ENCODE measurements around the gene MAD1L1. TPM values are rescaled to one million over a fixed set of nuclear protein-coding genes. Genes with fewer than 3 reads are reported as not detected.

Gene MAD1L1
- total and polyA plus RNA-seq, 2 of the 8 experiments (the other 6 are each of a cell fraction or from before 2014, with no cell fraction given), result 40.4 to 44.6 TPM

DNA sequence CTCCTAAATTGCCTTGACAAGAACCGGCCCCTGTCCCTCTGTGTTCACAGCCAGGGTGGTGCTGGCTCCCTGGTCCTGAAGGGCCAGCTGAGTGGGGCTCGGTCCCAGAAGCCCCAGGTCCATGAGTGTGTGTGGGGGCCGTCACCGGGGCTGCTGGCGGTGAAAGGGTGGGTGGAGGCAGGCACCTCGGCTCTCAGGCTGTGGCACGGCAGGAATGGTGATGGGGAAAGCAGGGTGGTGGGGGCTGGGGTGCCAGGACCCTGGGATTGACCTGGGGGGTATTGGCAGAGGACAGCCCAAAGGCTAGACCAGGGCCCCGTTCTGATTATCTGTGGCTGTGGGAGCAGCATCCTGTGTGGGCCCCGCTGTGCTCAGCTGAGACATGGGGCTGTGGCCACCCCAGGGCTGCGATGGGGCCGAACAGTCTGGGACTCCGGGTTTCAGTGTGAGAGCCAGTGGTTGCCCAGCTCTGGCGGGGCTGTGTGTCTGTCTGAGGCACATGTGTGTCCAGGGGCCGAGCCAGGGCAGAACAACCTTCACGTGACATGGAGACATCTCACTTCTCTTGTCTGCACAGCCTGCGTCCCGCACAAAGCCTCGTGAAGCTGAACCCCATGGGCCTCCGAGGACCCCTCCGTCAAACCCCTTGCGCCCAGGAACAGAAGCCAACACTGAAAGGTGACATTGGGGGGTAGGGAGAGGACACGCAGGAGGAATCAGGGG is 418.5 kb downstream of the MAD1L1 start:
- Histone ChIP-seq H2BK20ac (ENCODE audit: low read length) (no peak overlapping the region), H3K9ac (replicated peaks in 1 of 4; ENCODE audit: extremely low read depth in 1 of 4, low read depth in 3 of 4, low read length in 3 of 4) (no peak overlapping the region), H3K27ac (ENCODE audit: low read depth, low read length) (no peak overlapping the region), H3K14ac (ENCODE audit: insufficient read length) (no peak overlapping the region), H3K23ac (ENCODE audit: insufficient read length) (no peak overlapping the region), H4K5ac (ENCODE audit: insufficient read length, low read depth, low read length) (no peak overlapping the region), H2BK15ac (ENCODE audit: low read length) (no peak overlapping the region), H3K56ac (replicated peaks; ENCODE audit: insufficient read length, low read depth, low read length) (no peak overlapping the region), H3K18ac (ENCODE audit: extremely low read depth, low read length) (no peak overlapping the region), H3K23me2 (ENCODE audit: low read depth, low read length) (no peaks in the 10 kb centered on the region), H2BK5ac (ENCODE audit: low read depth, low read length) (no peak overlapping the region), H3K79me1 (ENCODE audit: low read depth, low read length) (no peaks in the 10 kb centered on the region), H3K4me1 (replicated peaks in 1 of 4; ENCODE audit: control insufficient read depth in 3 of 4, insufficient read depth in 4 of 4, low read length in 3 of 4) (peaks cover 0 to 3% (median under 1%) of the 10 kb centered on the region in 4 experiments; a peak in 2 of 7 replicates), H4K91ac (replicated peaks; ENCODE audit: insufficient read length, low read length) (no peak overlapping the region), H2BK120ac (replicated peaks; ENCODE audit: low read depth, low read length) (no peak overlapping the region), H2AFZ (ENCODE audit: low read length) (no peak overlapping the region), H3K4ac (replicated peaks; ENCODE audit: insufficient read length, low read depth, low read length) (no peak overlapping the region), H3K4me2 (ENCODE audit: insufficient read depth in 1 of 2, low read depth in 2 of 2, low read length in 2 of 2) (no peak overlapping the region), H2BK12ac (ENCODE audit: low read depth, low read length) (no peak overlapping the region), H4K8ac (ENCODE audit: extremely low read depth, insufficient read depth, low read length) (no peak overlapping the region; the same call in 1 of the 2 replicates), H3K4me3 (ENCODE audit: extremely low read depth in 1 of 4, insufficient read depth in 2 of 4, low read depth in 3 of 4, low read length in 4 of 4) (no peak overlapping the region), H3K36me3 (ENCODE audit: control insufficient read depth in 2 of 4, insufficient read depth in 4 of 4, low read length in 3 of 4) (no peaks in the 10 kb centered on the region), H3K9me3 (ENCODE audit: insufficient read depth in 2 of 2, low read depth in 1 of 2, low read length in 1 of 2) (no peaks in the 10 kb centered on the region), H3K79me2 (ENCODE audit: control insufficient read depth in 1 of 2, insufficient read depth in 2 of 2, low read length in 2 of 2) (no peaks in the 10 kb centered on the region), H2AK5ac (ENCODE audit: low read depth, low read length) (no peak overlapping the region), H4K20me1 (replicated peaks in 1 of 2; ENCODE audit: control insufficient read depth in 1 of 2, insufficient read depth in 2 of 2, low read length in 2 of 2) (peaks cover 0 to 4% of the 10 kb centered on the region in 2 experiments), H3K27me3 (replicated peaks in 1 of 4; ENCODE audit: control insufficient read depth in 3 of 4, extremely low read depth in 1 of 4, insufficient read depth in 3 of 4, low read length in 3 of 4) (no peaks in the 10 kb centered on the region)
- no peak for DNase-seq (ENCODE audit: low read depth in 1 of 2, low spot score in 2 of 2)
- ChIA-PET CTCF (ENCODE audit: partially characterized antibody) (interaction anchor here (0.8 to 2.0 kb wide), 6 partner anchors 24 to 254 kb away, joined by 3 to 5 read pairs (median 3); no protein-coding TSS in a partner anchor), POLR2A (ENCODE audit: partially characterized antibody) (no interaction called here)
- WGBS, 2 experiments (ENCODE audit: extremely low coverage in 1 of 2, insufficient coverage in 1 of 2, insufficient read length in 1 of 2, insufficient replicate concordance in 2 of 2, low coverage in 1 of 2, low lambda C conversion rate in 2 of 2, missing lambda C conversion rate in 1 of 2), result 88% methylated on average over 22 of the region's 22 CpGs; no CpG with 5 or more reads in 1 of the 2 experiments
- no peak for FAIRE-seq
- no peak for TF ChIP-seq RFX5 (IDR thresholded peaks at IDR 0.05; ENCODE audit: borderline replicate concordance, low read depth, low read length)
- no peak for TF ChIP-seq CTBP2 (IDR thresholded peaks at IDR 0.05; ENCODE audit: borderline replicate concordance, insufficient read depth, insufficient read length, low read length)
- TF ChIP-seq SIX5 (IDR thresholded peaks at IDR 0.05; ENCODE audit: low read depth, low read length), result no peak
- TF ChIP-seq, protein P1, sequence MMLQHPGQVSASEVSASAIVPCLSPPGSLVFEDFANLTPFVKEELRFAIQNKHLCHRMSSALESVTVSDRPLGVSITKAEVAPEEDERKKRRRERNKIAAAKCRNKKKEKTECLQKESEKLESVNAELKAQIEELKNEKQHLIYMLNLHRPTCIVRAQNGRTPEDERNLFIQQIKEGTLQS (IDR thresholded peaks at IDR 0.05; ENCODE audit: insufficient read depth, low read depth, low read length), result no peak
- TF ChIP-seq ZNF274 (IDR thresholded peaks at IDR 0.05; ENCODE audit: borderline replicate concordance, extremely low read depth, low read length), result no peak
- TF ChIP-seq, protein P2, sequence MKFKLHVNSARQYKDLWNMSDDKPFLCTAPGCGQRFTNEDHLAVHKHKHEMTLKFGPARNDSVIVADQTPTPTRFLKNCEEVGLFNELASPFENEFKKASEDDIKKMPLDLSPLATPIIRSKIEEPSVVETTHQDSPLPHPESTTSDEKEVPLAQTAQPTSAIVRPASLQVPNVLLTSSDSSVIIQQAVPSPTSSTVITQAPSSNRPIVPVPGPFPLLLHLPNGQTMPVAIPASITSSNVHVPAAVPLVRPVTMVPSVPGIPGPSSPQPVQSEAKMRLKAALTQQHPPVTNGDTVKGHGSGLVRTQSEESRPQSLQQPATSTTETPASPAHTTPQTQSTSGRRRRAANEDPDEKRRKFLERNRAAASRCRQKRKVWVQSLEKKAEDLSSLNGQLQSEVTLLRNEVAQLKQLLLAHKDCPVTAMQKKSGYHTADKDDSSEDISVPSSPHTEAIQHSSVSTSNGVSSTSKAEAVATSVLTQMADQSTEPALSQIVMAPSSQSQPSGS (IDR thresholded peaks at IDR 0.05; ENCODE audit: low read length), result no peak
- TF ChIP-seq JUN (IDR thresholded peaks at IDR 0.05; ENCODE audit: low read depth, low read length), result no peak
- TF ChIP-seq POU5F1 (IDR thresholded peaks at IDR 0.05; ENCODE audit: low read depth, low read length), result no peak
- no peak for TF ChIP-seq BCL11A (IDR thresholded peaks at IDR 0.05; ENCODE audit: low read depth in 2 of 2, low read length in 2 of 2)
- no peak for TF ChIP-seq KDM4A (IDR thresholded peaks at IDR 0.05; ENCODE audit: low read depth, low read length, severe bottlenecking)
